Measurements from ENCODE around the gene BIN1.

The BIN1 gene

DNA sequence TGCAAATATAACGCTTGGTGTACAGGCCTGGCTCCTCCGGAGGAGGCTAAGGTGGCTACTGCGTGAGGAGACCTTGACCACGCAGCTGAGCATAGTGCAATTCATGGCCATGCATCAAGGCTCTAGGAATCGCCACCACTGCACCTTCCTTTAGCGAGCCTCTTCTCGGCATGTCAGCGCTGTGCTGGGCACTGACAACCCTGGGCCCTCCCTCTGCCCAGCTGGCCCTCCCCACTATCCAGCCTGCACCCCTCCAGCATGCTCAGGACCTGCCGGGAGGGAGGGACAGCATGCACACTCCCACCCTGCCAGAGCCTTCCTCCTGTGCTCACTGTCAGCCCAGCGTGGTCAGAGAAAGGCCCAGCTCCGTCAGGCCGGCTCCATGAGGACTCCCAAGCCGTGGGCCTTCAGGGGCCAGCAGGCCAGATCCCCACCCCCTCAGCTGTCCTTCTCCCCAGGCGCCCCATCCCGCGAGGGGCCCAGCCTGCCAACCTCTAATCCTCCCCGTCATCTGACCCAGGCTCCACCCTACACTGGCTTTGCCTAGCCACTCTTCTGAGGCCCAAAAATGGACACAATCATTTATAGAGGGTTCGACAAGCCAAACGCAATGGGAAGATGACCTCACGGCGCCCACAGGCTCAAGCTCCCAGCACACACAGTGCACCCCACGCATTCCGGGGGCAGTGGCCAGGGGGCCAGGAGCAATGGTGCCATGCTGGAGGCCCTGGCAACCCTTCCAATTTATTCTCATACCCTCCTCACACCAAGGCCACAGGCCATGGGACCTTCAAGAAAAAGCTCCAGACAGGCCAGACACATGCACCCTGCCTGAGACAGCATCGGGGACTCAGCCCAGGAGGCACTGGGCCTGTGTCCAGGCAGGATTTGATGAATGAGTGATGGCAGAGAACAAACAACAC lies 3.5 kb downstream of the BIN1 start:
- no peak for DNase-seq

DNA sequence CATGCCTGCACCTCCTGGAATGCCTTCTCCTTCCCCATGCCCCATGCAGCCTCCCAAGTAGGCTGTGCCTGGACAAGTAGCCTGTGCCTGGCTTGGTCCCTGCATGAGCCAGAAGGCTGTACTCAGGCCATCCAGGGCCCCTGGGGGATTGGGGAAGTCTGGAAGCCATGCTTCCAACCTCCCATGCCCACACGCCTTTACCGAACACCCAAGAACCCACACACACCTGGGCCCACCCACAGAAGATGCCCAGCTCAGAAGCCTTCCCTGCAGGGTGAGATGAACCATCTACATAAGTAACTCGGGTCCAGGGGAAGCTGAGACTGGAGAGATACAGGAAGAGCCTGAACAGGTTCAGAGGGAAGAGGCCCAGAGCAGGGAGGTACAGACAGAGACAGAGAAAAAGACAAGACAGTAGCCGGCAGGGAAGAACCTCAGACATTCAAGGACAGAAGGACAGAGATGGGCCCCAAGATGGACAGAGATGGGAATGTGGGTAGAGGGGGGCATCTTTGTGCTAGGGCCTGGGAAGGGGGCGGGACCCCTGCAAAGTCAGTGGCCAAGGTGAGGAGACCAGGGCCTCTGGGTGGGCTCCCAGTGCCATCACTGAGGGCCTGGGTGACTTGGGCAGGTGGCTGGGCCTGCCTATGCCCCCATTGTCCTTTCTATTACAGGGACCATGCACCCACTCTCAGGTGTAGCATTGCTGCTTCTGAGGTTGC lies 4.3 kb downstream of the BIN1 start:
- DNase-seq: no peak

DNA sequence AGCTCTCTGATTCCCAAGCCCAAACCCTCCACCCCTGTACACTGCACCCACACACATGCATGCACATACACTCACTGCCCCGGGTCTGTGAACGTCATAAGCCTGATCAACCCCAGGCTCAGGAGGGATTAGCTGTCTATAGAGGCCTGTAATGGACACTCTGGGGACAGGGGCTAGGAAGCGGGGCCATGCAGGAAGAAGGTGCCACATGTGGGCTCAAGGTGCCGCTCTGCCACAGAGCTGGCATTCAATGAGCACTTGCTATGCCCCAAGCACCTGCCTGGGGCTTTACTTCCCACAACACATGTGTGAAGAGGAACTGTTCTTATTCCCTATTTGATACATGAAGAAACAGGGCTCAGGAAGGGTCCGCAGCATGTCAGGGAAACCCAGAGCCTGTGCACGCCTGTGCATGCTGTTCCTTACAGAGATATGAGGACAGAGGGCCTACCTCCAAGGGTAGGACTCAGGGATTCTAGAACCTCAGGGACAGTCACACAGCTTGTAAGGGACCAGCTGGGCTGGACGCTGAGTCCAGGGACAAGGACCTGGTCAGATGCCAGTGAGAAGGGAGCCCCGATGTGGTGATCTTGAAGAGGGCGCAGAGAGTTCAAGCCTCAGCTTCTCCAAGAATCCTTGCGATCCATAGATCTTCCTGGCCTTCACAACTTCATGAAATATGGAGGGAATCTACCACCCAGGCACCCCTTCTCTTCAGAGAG lies 5.0 kb downstream of the BIN1 start:
- DNase-seq: no peak

DNA sequence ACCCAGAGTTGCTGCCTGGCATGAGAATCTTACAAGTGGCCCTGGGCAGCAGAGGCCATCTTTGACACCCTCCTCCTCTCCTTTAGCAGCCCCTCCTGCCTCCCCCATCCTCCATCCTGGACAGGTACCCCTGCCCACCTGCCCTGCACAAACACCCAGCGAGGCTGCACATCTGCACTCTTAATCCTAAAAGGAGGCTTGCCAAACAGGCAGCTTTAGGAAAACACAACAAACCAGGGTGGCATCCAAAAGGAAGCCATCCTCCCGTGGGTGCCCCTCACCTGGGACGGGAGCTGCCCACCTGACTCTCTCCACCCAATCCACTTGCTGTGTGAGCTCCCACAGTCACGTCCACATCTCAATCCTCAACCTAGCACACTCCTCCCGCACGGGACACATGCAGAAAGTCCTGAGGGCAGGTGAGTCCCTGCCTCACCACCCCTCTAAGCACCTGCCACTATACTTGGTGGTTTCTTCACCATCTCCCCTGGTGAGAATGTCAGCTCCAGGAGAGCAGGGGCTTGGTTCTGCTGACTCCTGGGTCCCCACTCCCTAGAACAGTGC lies 5.8 kb downstream of the BIN1 start:
- DNase-seq: no peak

DNA sequence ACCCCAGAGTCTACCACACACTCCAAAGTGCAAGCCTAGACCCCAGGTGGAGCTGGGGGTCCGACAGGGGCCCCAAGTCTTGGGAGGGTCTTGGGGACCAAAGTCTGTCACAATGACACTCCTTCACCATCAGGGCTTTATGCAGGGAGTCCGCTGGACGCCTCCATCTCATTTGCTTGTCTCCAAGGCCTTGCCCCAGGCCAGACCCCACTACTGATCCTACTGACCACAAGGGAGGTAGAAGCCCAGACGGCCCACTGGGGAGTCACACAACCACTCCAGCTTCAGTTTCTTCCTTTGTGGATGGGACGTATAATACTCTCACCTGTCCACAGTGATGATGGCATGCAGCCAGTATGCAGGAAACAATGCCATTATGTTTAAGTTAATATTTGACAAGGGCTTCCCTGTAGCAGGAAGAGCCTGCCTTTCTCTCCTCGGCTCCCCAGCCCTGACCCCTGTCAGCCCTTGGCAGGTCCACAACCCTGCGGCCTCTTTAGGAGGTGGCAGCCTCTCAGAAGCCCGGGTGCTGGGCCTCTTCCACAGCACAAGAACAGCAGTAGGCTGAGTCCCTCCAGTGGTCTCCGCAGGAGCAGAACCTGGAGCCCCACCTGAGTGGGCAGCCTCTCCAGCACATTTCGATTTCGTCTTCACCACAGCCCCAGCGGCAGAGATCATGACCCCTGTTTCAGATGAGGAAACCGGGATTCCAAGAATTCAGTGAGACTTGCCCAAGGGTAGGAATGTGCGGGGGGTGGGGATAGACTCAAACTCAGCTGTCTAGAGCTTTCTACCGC lies 6.5 kb downstream of the BIN1 start:
- no peak for DNase-seq

DNA sequence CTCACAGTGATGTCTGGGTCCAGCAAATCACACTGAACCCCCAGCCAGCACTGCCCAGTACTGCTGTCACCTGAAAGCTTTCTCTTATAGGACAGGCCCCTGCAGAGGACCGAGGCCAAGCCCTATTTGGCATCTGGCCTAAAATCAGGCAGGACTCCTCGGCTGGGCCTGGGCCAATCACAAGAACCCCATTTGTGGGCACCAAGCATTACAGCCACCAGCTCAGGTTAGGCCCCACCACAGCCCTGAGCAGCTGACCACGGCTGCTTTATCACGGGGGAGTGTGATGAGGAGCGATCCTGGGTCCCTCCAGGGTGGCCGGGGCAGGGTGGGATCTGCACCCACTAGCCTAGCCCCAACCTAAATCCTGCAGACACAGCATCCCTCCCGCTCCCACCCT lies 8.2 kb downstream of the BIN1 start:
- DNase-seq: no peak

DNA sequence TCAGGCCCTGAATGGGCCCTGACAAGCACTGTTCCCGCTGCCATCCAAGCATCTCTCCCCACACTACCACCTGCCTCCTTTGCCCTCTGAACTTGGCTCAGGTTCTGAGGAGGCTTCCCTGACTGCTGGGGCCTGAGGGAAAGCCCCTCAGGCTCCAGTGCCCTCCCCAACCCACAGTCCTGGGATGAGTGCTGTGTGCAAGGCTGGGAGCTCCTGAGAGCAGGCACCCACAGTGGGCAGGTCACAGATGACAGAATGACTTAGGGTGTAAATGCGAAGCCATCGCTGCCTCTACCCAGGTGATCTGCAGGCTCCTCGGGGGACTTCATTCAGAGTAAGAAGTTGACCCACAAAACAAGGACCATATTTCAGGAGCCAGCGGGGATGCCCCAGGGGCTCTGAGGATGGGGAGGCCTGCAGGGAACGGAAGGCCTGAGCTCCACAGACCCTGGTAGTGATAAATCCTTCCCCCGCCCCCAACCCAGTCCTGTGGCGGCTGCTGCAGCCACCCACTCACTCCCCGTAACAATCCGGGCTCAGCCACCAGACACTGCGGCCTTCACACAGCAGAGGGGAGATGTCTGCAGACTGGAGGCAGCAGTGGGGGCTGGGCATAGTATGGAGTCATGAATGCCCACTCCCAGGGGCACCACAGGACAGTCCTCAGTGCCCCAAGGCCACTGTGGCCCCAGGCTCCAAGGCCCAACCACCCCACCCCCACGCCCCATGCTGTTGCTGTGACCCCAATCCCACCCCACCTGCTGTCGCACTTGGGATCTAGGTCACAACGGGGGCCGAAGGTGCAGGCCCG lies 8.9 kb downstream of the BIN1 start:
- no peak for DNase-seq

DNA sequence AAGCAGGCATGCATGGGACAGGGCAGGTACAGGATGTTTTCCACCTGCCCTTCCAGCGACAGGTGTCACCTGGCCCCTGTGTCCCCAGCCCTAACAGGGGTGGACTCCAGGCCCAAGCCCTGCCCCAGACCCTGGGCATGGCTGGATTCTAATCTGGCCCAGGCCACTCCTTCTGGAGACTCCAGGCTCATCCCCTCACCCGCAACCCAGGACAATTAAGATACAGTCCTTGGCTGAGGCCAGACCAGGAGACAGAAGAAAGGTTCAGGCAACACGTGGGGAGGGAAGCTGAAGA lies 9.5 kb downstream of the BIN1 start:
- DNase-seq: no peak

DNA sequence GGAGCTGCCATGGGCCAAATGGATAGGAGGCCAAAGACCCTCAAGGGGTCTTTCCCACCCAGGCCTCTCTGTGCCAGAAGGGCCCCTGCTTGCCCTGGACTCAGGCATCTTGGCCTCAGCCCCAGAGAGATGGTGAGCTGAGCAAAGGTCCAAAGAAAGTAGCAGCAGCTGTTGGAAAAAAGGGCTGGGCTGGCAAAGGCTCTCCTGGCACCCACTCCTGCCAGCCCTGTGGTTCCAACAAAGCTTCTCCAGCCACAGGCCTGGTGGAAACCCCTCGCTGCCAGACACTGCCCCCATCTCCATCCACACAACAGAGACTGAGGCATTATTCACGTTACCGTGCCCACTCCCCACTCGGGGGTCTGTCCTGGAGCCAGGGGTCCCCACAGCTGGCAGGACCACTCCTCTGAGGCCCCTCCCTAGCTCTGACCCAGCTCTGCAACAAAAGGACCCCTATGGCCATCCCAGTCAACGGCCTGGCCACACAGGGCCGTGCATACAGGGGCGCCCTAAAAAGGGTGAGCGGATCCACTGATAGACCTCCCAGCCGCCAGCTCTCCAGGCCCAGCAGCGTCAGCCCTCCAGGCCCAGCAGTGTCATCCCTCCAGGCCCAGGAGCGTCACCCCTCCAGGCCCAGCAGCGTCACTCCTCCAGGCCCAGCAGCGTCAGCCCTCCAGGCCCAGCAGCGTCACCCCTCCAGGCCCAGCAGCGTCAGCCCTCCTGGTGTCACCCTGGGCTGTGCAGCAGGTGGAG lies 10.1 kb downstream of the BIN1 start:
- no peak for DNase-seq

DNA sequence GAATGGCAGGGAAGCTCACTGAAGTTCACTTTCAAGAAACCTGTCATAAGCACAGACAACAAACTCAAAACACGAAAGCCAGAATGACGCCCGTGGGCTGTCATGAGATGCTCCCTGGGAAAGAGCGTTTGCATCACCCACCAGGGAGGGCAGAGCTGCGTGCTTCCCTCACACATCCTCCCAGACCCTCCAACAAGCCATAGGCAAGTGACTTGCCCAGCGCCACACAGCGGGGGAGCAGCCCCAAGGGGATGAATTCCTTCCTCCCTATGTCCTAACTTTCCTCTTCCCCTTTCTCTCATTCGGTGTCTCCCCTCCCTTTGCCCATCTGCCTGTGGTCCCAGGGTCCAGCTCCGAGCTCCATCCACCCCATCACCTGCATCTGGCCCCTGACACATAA lies 10.7 kb downstream of the BIN1 start:
- no peak for DNase-seq

DNA sequence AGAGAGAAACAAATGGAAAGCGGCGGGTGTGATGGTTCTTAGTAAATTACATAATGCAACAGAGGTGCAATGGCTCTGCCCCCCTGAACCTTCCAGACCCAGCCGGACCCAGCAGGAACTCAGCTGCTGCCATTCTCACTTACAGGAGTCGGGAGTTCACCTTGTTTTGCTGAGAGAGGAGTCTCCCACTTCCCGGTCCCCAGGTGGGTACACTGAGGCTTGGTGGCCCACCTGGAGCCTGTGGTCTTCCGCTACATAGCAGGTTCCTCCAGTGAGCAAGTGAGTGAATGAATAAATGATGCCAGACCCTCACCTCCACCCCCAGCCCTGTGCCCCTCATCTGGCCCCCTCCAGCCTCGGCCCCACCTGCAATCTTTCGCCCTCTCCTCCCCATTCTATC lies 11.2 kb downstream of the BIN1 start:
- DNase-seq: no peak

DNA sequence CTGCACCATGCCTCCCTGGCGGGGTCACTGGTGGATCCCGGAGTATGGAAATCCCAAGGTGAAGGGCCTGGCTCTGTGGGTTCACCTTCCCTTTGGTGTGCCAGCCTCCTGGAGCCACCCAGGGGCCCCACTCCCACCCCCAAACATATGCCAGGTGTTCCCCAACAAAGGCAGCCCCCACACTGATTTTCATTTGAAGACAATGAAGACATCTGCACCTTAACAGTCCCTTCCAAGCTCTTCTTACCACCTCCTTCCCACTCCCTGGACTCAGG lies 11.7 kb downstream of the BIN1 start:
- no peak for DNase-seq

DNA sequence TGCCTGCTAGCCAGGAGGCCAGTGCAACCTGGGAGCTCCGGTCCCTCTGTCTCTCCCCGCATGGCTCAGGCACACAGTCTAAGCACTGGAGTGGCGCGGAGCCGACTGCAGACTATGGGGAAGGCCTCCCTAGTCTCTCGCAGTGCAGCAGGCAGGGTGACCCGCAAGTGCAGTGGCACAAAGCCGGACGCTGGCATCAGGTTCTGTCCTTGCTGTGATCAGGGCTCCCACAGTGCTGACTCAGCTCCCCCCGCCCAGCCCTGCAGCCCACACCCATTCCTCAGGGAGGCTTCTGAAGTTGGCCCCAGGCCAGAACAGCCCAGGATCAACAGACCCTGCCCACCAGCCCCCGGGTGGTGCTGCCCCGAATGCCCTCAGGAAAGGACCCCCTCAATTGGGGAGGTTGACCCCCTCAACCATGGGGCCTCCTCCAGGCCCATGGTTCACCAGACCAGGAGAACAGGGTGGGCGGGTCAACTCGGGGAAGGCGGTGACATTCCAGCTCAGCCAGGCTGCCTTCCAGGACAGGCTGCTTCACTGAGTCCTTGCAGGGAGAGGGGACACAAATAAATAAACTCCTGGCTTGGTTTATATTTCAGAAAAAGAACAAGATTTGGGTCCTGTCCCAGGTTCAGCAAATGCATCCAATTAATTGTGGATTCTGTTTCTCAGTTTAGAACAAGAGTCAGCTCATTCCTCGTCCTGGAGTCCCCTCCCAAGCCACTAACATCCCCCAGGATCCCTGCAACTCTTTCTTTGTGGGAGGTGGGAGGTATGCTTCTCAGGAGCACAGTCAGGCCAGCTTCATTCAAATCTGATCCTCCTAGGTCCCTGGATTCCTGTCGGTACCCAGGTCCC lies 12.2 kb downstream of the BIN1 start:
- DNase-seq: no peak

DNA sequence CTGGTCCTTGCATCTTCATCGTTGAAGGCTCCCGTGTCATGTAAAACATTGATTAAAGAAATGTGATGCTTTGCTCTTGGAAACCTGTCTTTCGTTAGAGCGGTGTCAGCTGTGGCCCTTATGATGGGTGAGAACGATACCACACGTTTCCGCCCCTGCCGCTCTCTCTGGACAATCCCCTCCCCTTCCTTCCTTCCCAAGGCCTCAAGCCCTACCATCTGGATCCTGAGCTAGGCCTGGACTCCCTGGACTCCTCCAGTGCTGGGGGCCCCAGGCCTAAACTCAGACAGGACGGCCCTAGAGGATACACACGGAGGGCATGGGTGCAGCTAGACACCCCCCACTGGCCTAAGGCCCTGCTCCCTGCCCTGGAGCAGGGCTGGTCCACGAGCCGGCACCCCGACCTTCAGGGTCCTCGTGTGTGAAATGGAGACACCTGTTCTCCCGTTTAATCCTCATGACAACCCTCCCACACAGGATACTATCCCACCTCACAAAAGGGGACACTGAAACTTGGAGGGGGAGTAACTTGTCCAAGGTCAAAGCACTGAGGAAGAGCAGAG lies 13.2 kb downstream of the BIN1 start:
- DNase-seq: no peak

DNA sequence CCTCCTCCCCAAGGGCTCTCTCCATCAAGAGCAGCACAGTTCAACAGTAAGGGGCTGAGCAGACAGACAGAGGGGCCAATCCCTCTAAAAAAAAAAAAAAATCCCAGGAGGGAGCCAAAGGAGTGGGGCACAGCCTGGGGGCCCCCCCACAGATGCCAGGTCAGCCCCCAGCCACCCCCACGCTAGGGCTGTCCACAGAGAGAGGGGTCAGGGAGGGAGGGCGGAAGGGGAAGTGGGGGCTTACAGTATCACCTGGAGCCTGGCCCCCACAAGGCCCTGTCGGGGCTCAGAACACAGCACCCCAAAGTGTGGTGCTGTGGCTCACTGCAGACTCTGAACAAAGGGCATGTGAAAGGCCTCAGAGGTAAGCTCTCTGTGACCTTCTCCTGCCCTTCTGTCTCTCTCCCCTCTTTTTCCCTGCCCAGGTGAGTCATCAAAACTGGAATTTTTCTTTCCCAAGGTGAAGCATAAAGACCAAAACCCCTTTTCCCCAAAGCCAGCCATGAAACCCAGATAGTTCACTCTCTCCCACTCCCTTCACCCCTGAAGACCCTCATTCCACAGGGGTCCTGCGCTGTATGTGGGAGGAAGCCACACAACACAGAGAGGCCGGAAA lies 13.9 kb downstream of the BIN1 start:
- no peak for DNase-seq

DNA sequence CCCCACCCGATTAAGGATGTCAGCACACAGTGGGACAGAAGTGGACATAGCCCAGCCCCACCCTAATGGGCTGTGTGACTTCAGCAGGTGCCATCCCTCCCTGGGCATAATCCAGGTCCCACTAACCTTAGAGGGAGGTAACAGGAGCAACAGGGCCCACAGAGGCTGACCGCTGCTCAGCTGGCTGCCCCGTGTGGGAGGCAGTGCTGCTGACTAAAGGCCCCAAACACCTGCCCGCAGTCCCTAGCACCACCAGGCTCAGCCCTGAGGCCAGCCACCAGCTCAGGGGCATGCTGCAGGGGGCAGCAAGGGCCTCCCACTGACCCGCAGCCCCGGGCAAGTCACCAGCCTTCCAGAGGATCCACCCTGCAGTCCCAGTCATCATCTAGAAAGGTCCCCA lies 14.6 kb downstream of the BIN1 start:
- no peak for DNase-seq

DNA sequence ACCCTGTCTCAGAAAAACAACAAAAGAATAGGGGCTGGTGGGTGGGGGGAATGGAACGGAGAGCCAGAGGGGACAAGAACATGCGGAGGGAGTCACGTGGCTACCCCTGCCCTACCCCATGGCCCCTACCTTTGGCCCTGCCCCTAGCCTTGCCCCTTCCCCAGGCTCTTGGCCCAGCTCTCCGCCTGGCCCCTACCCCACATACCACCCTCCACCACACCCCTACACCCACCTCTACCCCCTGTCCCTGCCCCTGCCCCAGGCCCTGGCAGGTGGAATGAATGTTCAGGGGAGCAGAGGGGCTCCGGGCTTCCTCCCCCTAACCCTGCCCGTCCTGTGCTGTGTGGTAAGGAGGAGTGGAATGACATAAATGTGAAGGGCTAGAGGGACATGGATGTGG lies 15.1 kb downstream of the BIN1 start:
- no peak for DNase-seq

DNA sequence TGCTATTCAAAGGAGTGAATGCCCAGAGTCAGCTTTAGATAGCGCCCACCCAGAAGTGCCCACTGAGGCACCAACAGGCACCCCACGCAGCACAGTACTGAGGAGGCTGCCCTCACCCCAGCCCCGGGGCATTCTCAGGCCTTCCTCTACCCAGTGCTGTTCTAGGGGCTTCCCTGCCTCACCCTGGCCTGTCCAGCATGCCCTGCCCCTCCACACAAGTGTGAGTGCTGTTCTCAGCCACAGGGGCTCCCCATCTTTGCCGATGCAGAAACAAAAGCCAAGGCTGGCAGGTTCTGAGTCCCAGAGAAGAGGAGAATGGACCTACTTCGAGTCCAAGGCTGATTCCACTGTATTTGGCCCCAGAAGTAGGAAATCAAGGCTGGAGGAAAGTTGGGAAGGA lies 15.8 kb downstream of the BIN1 start:
- no peak for DNase-seq

DNA sequence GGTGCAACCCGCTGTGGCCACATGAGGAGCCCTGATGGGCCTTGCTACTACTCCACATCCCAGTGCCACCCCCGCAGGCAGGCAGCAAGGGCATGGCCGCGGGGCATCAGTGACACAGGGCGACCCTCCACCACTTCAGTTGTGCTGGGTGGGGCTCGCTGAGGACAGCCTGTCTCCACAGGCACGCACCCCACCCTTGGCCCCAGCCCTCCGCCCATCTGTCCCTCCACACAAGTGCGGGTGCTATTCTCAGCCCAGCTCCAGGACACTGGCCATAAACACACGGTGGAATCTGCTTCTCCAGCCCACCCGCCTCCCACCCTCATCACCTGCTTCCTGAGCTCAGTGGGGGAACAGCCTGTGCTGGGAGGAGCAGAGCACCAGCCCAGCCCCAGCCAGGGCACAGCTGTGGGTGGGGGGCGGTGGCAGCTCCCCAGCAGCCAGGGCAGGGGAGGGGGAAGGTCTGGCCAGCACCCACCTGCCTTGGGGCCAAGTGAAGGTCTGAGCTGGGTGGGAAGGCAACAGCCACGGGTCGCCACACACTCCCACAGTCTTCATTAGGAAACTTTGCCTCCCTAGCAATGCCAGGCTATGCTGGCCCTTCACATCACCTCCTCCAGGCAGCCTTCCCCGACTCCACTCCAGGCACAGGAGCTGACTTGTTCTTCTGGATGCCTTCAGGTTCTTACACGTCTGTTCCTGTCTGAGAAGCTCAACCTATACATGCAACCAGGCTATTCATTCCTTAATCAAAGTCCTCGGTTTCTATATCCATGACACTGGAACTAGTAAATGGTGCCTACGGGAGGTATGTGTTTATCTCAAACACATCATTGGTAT lies 16.5 kb downstream of the BIN1 start:
- no peak for DNase-seq

Measured in stimulated activated CD4-positive, alpha-beta T cell treated with anti-CD3 and anti-CD28 coated beads, Interleukin-2, amount 100 ng/mL, for 24 hours (primary cell).